GM18951 (cell line): ENCODE results near the gene RNASEL.
"Not testable (repeated sequence)": the region's sequence is repeated elsewhere in the genome, so short reads cannot be mapped to it uniquely, and the experiment has no call there.

Source experiments
- POLR2A ChIP-seq: IDR thresholded peaks from 4 replicates; pipeline ENCODE4 v1.6.1; 2011; ENCODE audit warnings: mild to moderate bottlenecking; ENCODE audit not compliant: insufficient read length, insufficient read depth; ENCODE audit errors: extremely low read depth
- in situ Hi-C: fragments of 300-500 bp; cut with MboI; formaldehyde crosslinking; loops from one replicate; pipeline ENCODE4 v1.12.0; 2022; ENCODE audit warnings: low sequenced_read_pairs, mixed read lengths, inconsistent platforms; ENCODE audit not compliant: unreplicated experiment

The RNASEL gene

GRCh38 chr1:182588500-182589396 is at the start of gene RNASEL:
RNASEL (minus strand) TSS chr1:182589256; CDS start chr1:182586806, 2,450 bp downstream.
- TF ChIP-seq POLR2A: peak; percentile 45
- in situ Hi-C loops: no loop called here

- in situ Hi-C loops: no loop called here
- TF ChIP-seq POLR2A: no peak
Measured at GRCh38 chr1:182637769-182638168, 48.7 kb upstream of the RNASEL start.

GRCh38 chr1:182635871-182636270 is 46.8 kb upstream of the RNASEL start:
- TF ChIP-seq POLR2A: no peak
- in situ Hi-C loops: no loop called here

- in situ Hi-C loops: no loop called here
- no peak for TF ChIP-seq POLR2A
Measured at GRCh38 chr1:182634306-182635072, 45.4 kb upstream of the RNASEL start.

GRCh38 chr1:182633657-182634281 is 44.7 kb upstream of the RNASEL start:
- in situ Hi-C loops: no loop called here
- no peak for TF ChIP-seq POLR2A

- in situ Hi-C loops: no loop called here
- TF ChIP-seq POLR2A: no peak
Measured at GRCh38 chr1:182633031-182633430, 44.0 kb upstream of the RNASEL start.

- in situ Hi-C loops: not testable (repeated sequence)
Measured at GRCh38 chr1:182632441-182632857, 43.4 kb upstream of the RNASEL start.

GRCh38 chr1:182631954-182632353 is 42.9 kb upstream of the RNASEL start:
- TF ChIP-seq POLR2A: no peak

GRCh38 chr1:182631053-182631677 is 42.1 kb upstream of the RNASEL start:
- in situ Hi-C loops: no loop called here

More at GRCh38 chr1:182631954-182632353, 42.9 kb upstream of the RNASEL start:
- in situ Hi-C loops: no loop called here

GRCh38 chr1:182630586-182630985 is 41.5 kb upstream of the RNASEL start:
- in situ Hi-C loops: no loop called here
- TF ChIP-seq POLR2A: no peak

More at GRCh38 chr1:182631053-182631677, 42.1 kb upstream of the RNASEL start:
- TF ChIP-seq POLR2A: no peak

GRCh38 chr1:182629499-182630096 is 40.5 kb upstream of the RNASEL start:
- TF ChIP-seq POLR2A: no peak
- in situ Hi-C loops: no loop called here

- no peak for TF ChIP-seq POLR2A
- in situ Hi-C loops: no loop called here
Measured at GRCh38 chr1:182629080-182629479, 40.0 kb upstream of the RNASEL start.
